ENCODE results near the gene ZNF827.

ZNF827 gene

GRCh38 chr4:145719752-145720624 lies 218.6 kb downstream of the ZNF827 start:
- no peak for DNase-seq (ENCODE audit: low read depth)
- no peak for TF ChIP-seq CTCF (IDR thresholded peaks at IDR 0.05; ENCODE audit: control insufficient read depth, insufficient read depth, low read depth, low read length, missing control alignments)
- H3K4me3 ChIP-seq (ENCODE audit: control insufficient read depth, low read depth, low read length), result no peak overlapping the region

GRCh38 chr4:145716661-145717200 lies 221.9 kb downstream of the ZNF827 start:
- no peak for TF ChIP-seq CTCF (IDR thresholded peaks at IDR 0.05; ENCODE audit: control insufficient read depth, insufficient read depth, low read depth, low read length, missing control alignments)
- no peak for DNase-seq (ENCODE audit: low read depth)
- no peak overlapping the region for H3K4me3 ChIP-seq (ENCODE audit: control insufficient read depth, low read depth, low read length)

- H3K4me3 ChIP-seq (ENCODE audit: control insufficient read depth, low read depth, low read length), result no peak overlapping the region
- no peak for TF ChIP-seq CTCF (IDR thresholded peaks at IDR 0.05; ENCODE audit: control insufficient read depth, insufficient read depth, low read depth, low read length, missing control alignments)
- no peak for DNase-seq (ENCODE audit: low read depth)
Observed at GRCh38 chr4:145716200-145716599, 222.4 kb downstream of the ZNF827 start.

GRCh38 chr4:145709843-145710242 lies 228.8 kb downstream of the ZNF827 start:
- TF ChIP-seq CTCF (IDR thresholded peaks at IDR 0.05; ENCODE audit: control insufficient read depth, insufficient read depth, low read depth, low read length, missing control alignments), result no peak
- no peak overlapping the region for H3K4me3 ChIP-seq (ENCODE audit: control insufficient read depth, low read depth, low read length)
- DNase-seq (ENCODE audit: low read depth), result peak; percentile 84

GRCh38 chr4:145709336-145709735 lies 229.3 kb downstream of the ZNF827 start:
- no peak for TF ChIP-seq CTCF (IDR thresholded peaks at IDR 0.05; ENCODE audit: control insufficient read depth, insufficient read depth, low read depth, low read length, missing control alignments)
- no peak overlapping the region for H3K4me3 ChIP-seq (ENCODE audit: control insufficient read depth, low read depth, low read length)
- no peak for DNase-seq (ENCODE audit: low read depth)

Data from AG09309 (cell line).